Activated CD4-positive, alpha-beta T cell treated with anti-CD3 and anti-CD28 coated beads, Interleukin-2, Interleukin-4, amounts not matched to agents 100 ng/mL and 50 ng/mL, durations not matched to agents 16 hours and 8 hours (primary cell): ENCODE measurements around the gene PPP1R27.
A peak's percentile ranks its signal among the peaks of the same experiment; 100 is the strongest.
"Not testable (repeated sequence)": the region's sequence is repeated elsewhere in the genome, so short reads cannot be mapped to it uniquely, and the experiment has no call there.

ENCODE experiments used
- DNase-seq: peaks from one replicate; pipeline ENCODE4 v3.0.0-alpha.2; 2020; ENCODE audit warnings: low spot score

Gene PPP1R27

GRCh38 chr17:81840826-81841778 lies 6.3 kb upstream of the PPP1R27 start:
- DNase-seq: no peak

- not testable (repeated sequence) for DNase-seq
Observed at GRCh38 chr17:81840059-81840458, 5.2 kb upstream of the PPP1R27 start.

- DNase-seq: no peak
Observed at GRCh38 chr17:81839301-81839700, 4.5 kb upstream of the PPP1R27 start.

- DNase-seq: no peak
Observed at GRCh38 chr17:81838753-81839255, 4.0 kb upstream of the PPP1R27 start.

- DNase-seq: no peak
Observed at GRCh38 chr17:81837641-81838040, 2.8 kb upstream of the PPP1R27 start.

GRCh38 chr17:81833921-81834830 lies 674 bp downstream of the PPP1R27 start:
- DNase-seq: no peak

- peak; percentile 97 for DNase-seq
Observed at GRCh38 chr17:81833160-81833920, 1.5 kb downstream of the PPP1R27 start, which contains the start of gene MCRIP1. MCRIP1 (minus strand) TSS chr17:81833291; CDS start chr17:81824506, 8,785 bp downstream.

- DNase-seq: peak; percentile 19
Observed at GRCh38 chr17:81832608-81833159, 2.2 kb downstream of the PPP1R27 start.

GRCh38 chr17:81831957-81832607 lies 2.8 kb downstream of the PPP1R27 start:
- DNase-seq: peak; percentile 42

- DNase-seq: no peak
Observed at GRCh38 chr17:81831563-81831956, 3.3 kb downstream of the PPP1R27 start.

GRCh38 chr17:81829858-81830257 lies 5.0 kb downstream of the PPP1R27 start:
- no peak for DNase-seq

- no peak for DNase-seq
Observed at GRCh38 chr17:81828656-81829055, 6.2 kb downstream of the PPP1R27 start.

- no peak for DNase-seq
Observed at GRCh38 chr17:81825841-81826466, 8.9 kb downstream of the PPP1R27 start.

GRCh38 chr17:81824595-81824994 lies 10.3 kb downstream of the PPP1R27 start:
- no peak for DNase-seq

- DNase-seq: no peak
Observed at GRCh38 chr17:81823820-81824550, 10.9 kb downstream of the PPP1R27 start.

- no peak for DNase-seq
Observed at GRCh38 chr17:81822996-81823819, 11.6 kb downstream of the PPP1R27 start.

GRCh38 chr17:81822312-81822637 lies 12.6 kb downstream of the PPP1R27 start:
- DNase-seq: no peak

GRCh38 chr17:81821603-81822311 lies 13.1 kb downstream of the PPP1R27 start:
- peak; percentile 43 for DNase-seq
